Mucosa of stomach (tissue), 1 donor: Measurements from ENCODE around the gene LBX2.

Experiments used
- H3K27me3 ChIP-seq: one replicate; pipeline ENCODE4 v1.7.0; 2013; ENCODE audit warnings: mild to moderate bottlenecking, low read length; ENCODE audit not compliant: control insufficient read depth, insufficient read depth
- H3K36me3 ChIP-seq: one replicate; pipeline ENCODE4 v1.7.0; 2013; ENCODE audit warnings: low read length; ENCODE audit not compliant: control insufficient read depth, insufficient read depth
- H3K4me1 ChIP-seq: one replicate; pipeline ENCODE4 v1.7.0; 2013; ENCODE audit warnings: mild to moderate bottlenecking, low read length; ENCODE audit not compliant: control insufficient read depth, insufficient read depth
- H3K4me3 ChIP-seq: one replicate; pipeline ENCODE4 v1.7.0; 2013; ENCODE audit warnings: low read length
- H3K9ac ChIP-seq: one replicate; pipeline ENCODE4 v1.7.0; 2013; ENCODE audit warnings: mild to moderate bottlenecking, low read length, moderate library complexity
- H3K9me3 ChIP-seq: one replicate; pipeline ENCODE4 v1.7.0; 2013; ENCODE audit warnings: mild to moderate bottlenecking, low read length, moderate library complexity; ENCODE audit not compliant: control insufficient read depth
- donor health status: Pancreatic carcinoma.

LBX2 gene

GRCh38 chr2:74532222-74532621, 32.8 kb upstream of the LBX2 start:
- peaks cover 8% of the 10 kb centered on the region for H3K36me3 ChIP-seq
- H3K4me3 ChIP-seq: no peak overlapping the region
- H3K9me3 ChIP-seq: no peaks in the 10 kb centered on the region
- no peak overlapping the region for H3K9ac ChIP-seq
- peaks cover 25% of the 10 kb centered on the region for H3K4me1 ChIP-seq
- no peaks in the 10 kb centered on the region for H3K27me3 ChIP-seq

GRCh38 chr2:74531666-74532065, 32.3 kb upstream of the LBX2 start:
- H3K27me3 ChIP-seq: no peaks in the 10 kb centered on the region
- H3K4me1 ChIP-seq: peaks cover 25% of the 10 kb centered on the region
- no peak overlapping the region for H3K9ac ChIP-seq
- no peaks in the 10 kb centered on the region for H3K9me3 ChIP-seq
- no peak overlapping the region for H3K4me3 ChIP-seq
- peaks cover 13% of the 10 kb centered on the region for H3K36me3 ChIP-seq

- Histone ChIP-seq H3K36me3 (peaks cover 16% of the 10 kb centered on the region), H3K9me3 (no peaks in the 10 kb centered on the region), H3K4me1 (peaks cover 27% of the 10 kb centered on the region)
These were observed 31.1 kb upstream of the LBX2 start for GRCh38 chr2:74530239-74531187.

DNA sequence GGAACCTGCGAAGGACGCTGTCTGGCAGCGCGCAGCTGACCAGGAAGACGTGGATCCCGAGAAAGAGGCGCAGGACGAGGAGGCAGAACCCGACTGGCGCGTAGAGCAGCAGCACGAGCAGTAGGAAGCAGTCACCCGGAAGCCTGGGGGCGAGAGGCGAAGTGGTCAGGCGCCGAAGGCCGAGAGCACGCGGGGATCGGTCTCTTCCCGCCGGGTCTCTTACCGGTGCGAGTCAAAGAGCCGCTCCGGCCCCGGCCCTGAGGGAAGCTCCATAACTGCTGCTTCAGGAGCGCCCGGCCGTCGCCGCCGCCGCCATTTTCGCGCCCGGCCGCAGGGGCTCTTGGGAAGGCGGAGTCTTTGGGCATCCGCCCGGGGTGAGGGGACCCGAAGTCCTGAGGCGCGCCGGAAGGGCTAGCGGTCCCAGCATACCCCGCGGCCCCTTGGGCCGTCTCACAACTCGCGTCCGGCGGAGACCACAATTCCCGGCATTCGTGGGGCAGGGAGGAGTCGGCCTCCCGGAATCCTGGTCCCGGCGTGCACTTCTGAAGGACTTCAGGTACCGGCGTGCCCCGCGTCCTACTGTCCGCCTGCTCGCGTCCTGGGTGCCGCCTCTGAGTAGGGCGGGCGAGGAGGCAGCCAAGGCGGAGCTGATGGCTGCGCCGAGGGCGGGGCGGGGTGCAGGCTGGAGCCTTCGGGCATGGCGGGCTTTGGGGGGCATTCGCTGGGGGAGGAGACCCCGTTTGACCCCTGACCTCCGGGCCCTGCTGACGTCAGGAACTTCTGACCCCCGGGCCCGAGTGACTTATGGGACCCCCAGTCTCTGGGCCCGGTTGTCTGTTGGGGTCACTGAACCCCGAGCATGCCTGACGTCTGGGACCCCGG, 30.2 kb upstream of the LBX2 start, which contains the start of the genes AUP1 and HTRA2:
Gene AUP1, minus strand, starts transcription at position 350 of the 882 bp plus-strand sequence. Its CDS starts 77 bp downstream, at position 273.
Gene HTRA2, plus strand, starts transcription at position 577 of the 882 bp plus-strand sequence. Its CDS starts 74 bp downstream, at position 651.
- Histone ChIP-seq H3K9ac (peak within 1 kb of the TSS; percentile 94), H3K9me3 (no peaks in the 10 kb centered on the region), H3K27me3 (no peaks in the 10 kb centered on the region), H3K4me1 (peaks cover 31% of the 10 kb centered on the region), H3K36me3 (peaks cover 16% of the 10 kb centered on the region), H3K4me3 (peak within 1 kb of the TSS; percentile 95)

More at GRCh38 chr2:74530239-74531187, 31.1 kb upstream of the LBX2 start:
- H3K27me3 ChIP-seq: no peaks in the 10 kb centered on the region
- H3K4me3 ChIP-seq: peak overlapping the region; percentile 64
- peak overlapping the region; percentile 94 for H3K9ac ChIP-seq

GRCh38 chr2:74528600-74529356, 29.4 kb upstream of the LBX2 start:
- H3K9me3 ChIP-seq: no peaks in the 10 kb centered on the region
- peaks cover 16% of the 10 kb centered on the region for H3K36me3 ChIP-seq
- H3K4me3 ChIP-seq: peak overlapping the region; percentile 95
- peaks cover 31% of the 10 kb centered on the region for H3K4me1 ChIP-seq
- H3K27me3 ChIP-seq: no peaks in the 10 kb centered on the region
- peak overlapping the region; percentile 94 for H3K9ac ChIP-seq

DNA sequence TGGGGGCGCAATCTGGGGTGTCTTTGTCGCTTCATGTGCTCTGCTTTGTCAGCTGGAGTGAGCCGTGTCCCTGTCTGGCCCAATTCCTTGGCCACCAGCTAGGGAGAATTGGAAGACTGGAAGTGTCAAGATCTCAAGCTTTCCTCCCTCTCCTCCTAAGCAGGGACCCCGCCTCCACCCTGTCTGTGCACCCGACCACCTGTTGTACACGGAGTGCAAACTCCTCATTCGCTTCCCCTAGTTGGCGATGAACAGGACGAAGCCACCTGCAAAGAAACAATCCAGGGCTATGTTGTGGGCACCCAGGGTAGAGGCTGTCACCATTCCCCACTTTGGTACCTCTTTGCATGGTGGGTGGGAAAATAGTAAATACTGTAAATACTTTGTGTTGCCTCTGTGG, 28.3 kb upstream of the LBX2 start:
- Histone ChIP-seq H3K4me3 (no peak overlapping the region), H3K36me3 (peaks cover 16% of the 10 kb centered on the region), H3K9ac (no peak overlapping the region), H3K27me3 (no peaks in the 10 kb centered on the region), H3K9me3 (no peaks in the 10 kb centered on the region), H3K4me1 (peaks cover 31% of the 10 kb centered on the region)

DNA sequence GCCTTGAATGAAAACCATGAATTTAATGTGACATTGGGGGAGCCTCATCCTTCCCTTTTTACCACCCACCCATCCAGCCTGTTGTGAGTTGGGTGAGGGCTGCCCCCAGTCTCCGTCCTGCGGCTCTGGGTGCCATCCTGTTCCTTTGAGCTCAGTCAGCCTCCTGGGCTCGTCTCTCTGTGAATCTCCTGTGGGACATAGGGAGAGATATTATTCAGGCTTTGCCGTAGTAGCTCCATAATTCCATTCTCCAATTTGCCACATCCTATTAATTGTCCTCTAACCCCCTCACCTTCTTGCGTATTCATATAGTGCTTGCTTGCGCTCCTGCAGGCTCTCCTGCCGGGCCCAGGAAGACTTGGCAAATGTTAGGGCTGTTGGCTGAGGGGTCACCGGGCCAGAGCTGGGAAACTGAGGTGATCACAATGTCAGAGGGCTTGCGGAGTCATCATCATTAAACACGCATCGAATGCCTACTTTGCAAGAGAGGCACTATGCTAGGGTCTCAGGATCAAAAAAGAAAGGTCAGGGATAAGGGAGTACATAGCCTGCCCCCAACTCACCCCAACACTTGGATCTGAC, 27.3 kb upstream of the LBX2 start:
- peaks cover 16% of the 10 kb centered on the region for H3K36me3 ChIP-seq
- no peak overlapping the region for H3K4me3 ChIP-seq
- H3K27me3 ChIP-seq: no peaks in the 10 kb centered on the region
- no peaks in the 10 kb centered on the region for H3K9me3 ChIP-seq
- H3K9ac ChIP-seq: no peak overlapping the region
- H3K4me1 ChIP-seq: peaks cover 31% of the 10 kb centered on the region

- Histone ChIP-seq H3K4me3 (no peak within 1 kb of the TSS), H3K27me3 (no peaks in the 10 kb centered on the region), H3K4me1 (peaks cover 25% of the 10 kb centered on the region), H3K36me3 (peaks cover 16% of the 10 kb centered on the region), H3K9ac (peak within 1 kb of the TSS; percentile 51), H3K9me3 (no peaks in the 10 kb centered on the region)
These were observed 26.6 kb upstream of the LBX2 start, which contains the start of gene DQX1 for GRCh38 chr2:74525717-74526648. DQX1 (minus strand) TSS chr2:74526231; CDS start chr2:74525729, 502 bp downstream.

- Histone ChIP-seq H3K9ac (peak overlapping the region; percentile 51), H3K27me3 (no peaks in the 10 kb centered on the region), H3K4me1 (peaks cover 20% of the 10 kb centered on the region), H3K9me3 (no peaks in the 10 kb centered on the region), H3K4me3 (no peak overlapping the region), H3K36me3 (peaks cover 16% of the 10 kb centered on the region)
These were observed 25.7 kb upstream of the LBX2 start for GRCh38 chr2:74524955-74525716.

DNA sequence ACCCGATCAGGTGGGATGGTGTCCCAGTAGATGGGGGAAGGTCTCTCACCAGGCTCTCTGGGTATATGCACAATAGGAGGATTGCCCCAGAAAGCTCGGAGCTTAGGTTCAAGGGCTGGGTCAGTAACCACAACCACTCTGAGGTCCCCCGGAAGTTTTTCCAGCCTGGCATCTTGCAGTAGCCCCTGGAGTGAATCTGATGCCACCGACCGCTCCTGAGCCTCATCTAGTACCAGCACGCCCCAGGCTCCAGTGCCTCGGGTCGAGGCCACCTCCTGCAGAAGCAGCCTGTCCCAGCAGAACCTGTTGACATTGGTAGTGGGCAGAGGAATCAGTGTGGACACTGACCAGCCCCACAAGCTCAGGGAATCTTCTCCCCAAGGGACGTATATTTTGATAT, 24.6 kb upstream of the LBX2 start:
- peaks cover 16% of the 10 kb centered on the region for H3K36me3 ChIP-seq
- H3K9me3 ChIP-seq: no peaks in the 10 kb centered on the region
- peaks cover 6% of the 10 kb centered on the region for H3K27me3 ChIP-seq
- no peak overlapping the region for H3K4me3 ChIP-seq
- no peak overlapping the region for H3K9ac ChIP-seq
- H3K4me1 ChIP-seq: peaks cover 20% of the 10 kb centered on the region
